ENCODE measurements around the gene PKD2.

The PKD2 gene

DNA sequence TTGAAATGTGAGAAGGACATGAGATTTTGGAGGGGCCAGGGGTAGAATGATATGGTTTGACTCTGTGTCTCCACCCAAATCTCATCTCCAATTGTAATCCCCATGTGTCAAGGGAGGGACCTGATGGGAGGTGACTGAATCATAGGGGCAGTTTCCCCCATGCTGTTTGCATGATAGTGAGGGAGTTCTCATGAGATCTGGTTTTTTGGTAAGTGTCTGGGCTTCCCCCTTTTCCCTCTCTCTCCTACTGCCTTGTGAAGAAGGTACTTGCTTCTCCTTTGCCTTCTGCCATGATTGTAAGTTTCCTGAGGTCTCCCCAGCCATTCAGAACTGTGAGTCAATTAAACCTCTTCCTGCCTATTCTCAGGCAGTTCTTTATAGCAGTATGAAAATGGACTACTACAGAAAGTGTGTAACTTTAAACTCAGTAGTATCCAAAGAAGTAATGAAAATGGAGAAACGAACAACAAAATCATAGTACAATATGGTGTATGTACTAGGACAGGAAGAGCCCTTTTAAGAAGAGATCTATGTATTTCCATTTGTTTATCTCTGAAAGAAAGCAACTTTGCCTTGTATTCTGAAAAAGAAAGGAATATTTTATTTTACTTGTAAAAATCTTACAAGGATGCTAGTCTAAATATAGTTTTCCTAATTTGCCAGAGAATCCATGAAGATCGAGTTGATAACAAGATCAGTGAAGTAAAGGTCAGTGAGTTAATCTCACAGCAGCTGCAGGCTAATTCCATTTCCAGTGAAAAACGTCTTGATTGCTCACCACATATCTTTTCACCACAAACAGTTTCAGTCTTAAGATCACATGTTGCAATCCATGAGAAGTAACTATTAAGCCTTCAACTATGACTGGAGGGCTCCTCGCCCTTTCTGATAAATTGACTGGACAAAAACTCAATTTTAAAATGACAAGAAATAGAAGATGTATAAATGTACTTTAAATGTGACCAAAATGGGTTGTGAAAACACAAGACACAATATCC lies 20.5 kb downstream of the PKD2 start:
- no peaks in the 10 kb centered on the region for H3K9me3 ChIP-seq (ENCODE audit: severe bottlenecking)
- DNase-seq = no peak
- H3K36me3 ChIP-seq = peaks cover 12% of the 10 kb centered on the region
- no peak overlapping the region for H3K4me3 ChIP-seq (ENCODE audit: low read depth, low read length)
- TF ChIP-seq, protein P1, sequence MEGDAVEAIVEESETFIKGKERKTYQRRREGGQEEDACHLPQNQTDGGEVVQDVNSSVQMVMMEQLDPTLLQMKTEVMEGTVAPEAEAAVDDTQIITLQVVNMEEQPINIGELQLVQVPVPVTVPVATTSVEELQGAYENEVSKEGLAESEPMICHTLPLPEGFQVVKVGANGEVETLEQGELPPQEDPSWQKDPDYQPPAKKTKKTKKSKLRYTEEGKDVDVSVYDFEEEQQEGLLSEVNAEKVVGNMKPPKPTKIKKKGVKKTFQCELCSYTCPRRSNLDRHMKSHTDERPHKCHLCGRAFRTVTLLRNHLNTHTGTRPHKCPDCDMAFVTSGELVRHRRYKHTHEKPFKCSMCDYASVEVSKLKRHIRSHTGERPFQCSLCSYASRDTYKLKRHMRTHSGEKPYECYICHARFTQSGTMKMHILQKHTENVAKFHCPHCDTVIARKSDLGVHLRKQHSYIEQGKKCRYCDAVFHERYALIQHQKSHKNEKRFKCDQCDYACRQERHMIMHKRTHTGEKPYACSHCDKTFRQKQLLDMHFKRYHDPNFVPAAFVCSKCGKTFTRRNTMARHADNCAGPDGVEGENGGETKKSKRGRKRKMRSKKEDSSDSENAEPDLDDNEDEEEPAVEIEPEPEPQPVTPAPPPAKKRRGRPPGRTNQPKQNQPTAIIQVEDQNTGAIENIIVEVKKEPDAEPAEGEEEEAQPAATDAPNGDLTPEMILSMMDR (IDR thresholded peaks at IDR 0.05; ENCODE audit: low read depth, low read length) = no peak
- H3K27me3 ChIP-seq (ENCODE audit: insufficient read depth, low read depth, severe bottlenecking) = no peaks in the 10 kb centered on the region
- H3K27ac ChIP-seq = no peak overlapping the region

DNA sequence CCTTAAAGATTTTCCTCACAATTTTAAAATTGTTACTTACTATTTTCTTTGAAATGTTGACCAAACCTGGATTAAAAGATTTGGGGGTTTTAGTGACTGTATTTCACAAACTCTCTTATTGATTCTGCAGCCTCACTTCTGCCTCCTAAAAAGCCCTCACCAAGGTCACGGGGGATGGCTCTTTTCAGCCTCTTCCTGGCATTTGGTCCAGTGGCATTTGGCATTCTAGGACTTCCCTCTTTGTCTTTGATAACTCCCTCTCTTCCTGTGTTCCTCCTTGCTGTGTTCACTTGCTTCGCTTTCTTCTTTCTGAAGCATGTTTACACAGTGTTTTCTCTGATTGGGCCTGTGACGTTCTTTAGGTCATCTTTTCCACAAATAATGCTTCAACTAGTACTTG lies 21.5 kb downstream of the PKD2 start:
- no peak overlapping the region for H3K27ac ChIP-seq
- H3K36me3 ChIP-seq = peaks cover 12% of the 10 kb centered on the region
- no peaks in the 10 kb centered on the region for H3K9me3 ChIP-seq (ENCODE audit: severe bottlenecking)
- H3K4me3 ChIP-seq (ENCODE audit: low read depth, low read length) = no peak overlapping the region
- H3K27me3 ChIP-seq (ENCODE audit: insufficient read depth, low read depth, severe bottlenecking) = no peaks in the 10 kb centered on the region
- TF ChIP-seq, protein P1 (IDR thresholded peaks at IDR 0.05; ENCODE audit: low read depth, low read length) = no peak
- no peak for DNase-seq

DNA sequence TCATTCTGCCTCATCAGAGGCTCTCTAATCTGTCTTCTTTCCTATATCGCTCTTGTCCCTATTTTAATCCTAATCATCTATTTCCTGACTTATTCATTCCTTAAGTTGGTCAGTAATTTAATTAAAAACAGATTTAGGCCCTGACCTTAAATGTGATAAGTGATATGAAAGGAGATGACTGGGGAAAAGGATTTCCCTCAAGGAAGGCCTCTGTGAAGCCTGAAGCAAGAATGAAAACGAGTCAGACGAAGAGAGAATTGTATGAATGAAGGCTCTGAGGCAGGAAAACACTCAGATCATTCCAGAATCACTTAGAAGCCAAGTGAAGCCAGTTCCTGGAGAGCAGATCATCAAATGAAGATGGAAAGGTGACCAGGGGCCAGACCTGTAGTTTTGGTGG lies 22.1 kb downstream of the PKD2 start:
- Histone ChIP-seq H3K4me3 (ENCODE audit: low read depth, low read length) (no peak overlapping the region), H3K27me3 (ENCODE audit: insufficient read depth, low read depth, severe bottlenecking) (no peaks in the 10 kb centered on the region), H3K9me3 (ENCODE audit: severe bottlenecking) (no peaks in the 10 kb centered on the region), H3K36me3 (peaks cover 12% of the 10 kb centered on the region), H3K27ac (no peak overlapping the region)
- no peak for DNase-seq
- TF ChIP-seq, protein P1 (IDR thresholded peaks at IDR 0.05; ENCODE audit: low read depth, low read length) = no peak

DNA sequence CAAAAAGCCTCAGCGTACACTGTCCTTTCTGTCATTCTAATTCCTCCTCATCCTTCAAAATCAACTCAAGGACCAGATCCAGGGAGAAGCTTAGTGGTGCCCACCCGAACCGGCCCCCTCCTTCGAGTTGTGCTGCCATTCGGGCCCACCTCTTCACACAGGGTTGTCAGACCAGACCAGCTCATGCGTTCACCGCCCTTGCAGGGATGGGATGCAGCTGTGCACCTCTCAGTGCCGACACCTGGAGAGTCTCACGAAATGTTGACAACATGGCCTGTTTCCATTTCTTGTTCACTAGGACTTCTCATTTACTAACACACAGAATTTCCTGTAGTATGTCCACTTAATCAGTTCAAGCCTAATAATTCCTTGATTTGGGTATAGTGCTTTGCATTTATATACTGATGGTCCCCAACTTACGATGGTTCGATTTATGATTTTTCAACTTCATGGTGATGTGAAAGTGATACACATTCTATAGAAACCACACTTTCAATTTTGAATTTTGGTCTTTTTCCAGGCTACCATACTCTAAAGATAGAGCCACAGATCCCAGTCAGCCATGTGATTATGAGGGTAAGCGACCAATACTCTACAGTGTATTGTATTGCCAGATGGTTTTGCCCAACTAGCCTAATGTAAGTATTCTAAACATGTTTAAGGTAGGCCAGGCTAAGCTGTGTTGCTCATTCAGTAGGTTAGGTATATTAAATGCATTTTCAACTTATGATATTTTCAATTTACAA lies 23.3 kb downstream of the PKD2 start:
- TF ChIP-seq, protein P1 (IDR thresholded peaks at IDR 0.05; ENCODE audit: low read depth, low read length) = no peak
- Histone ChIP-seq H3K27me3 (ENCODE audit: insufficient read depth, low read depth, severe bottlenecking) (no peaks in the 10 kb centered on the region), H3K27ac (no peak overlapping the region), H3K9me3 (ENCODE audit: severe bottlenecking) (no peaks in the 10 kb centered on the region), H3K4me3 (ENCODE audit: low read depth, low read length) (no peak overlapping the region), H3K36me3 (peaks cover 16% of the 10 kb centered on the region)
- no peak for DNase-seq

DNA sequence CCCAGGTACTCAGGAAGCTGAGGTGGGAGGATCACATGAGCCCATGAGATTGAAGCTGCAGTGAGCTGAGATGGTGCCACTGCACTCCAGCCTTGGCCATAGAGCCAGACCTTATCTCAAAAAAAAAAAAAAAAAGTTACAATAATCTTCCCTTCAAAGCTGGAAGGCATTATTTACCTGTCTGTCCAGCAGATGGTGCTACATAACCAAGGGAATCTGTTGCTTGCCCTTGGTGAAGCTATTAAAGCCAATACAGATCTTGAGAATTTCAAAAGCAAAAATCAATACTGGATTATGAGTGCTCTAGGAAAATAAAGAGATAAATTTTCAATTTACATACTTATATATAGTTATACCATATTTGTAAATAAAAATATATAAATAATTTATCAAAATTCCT lies 25.9 kb downstream of the PKD2 start:
- DNase-seq = peak; percentile 43
- Histone ChIP-seq H3K27me3 (ENCODE audit: insufficient read depth, low read depth, severe bottlenecking) (no peaks in the 10 kb centered on the region), H3K4me3 (ENCODE audit: low read depth, low read length) (no peak overlapping the region), H3K36me3 (peaks cover 14% of the 10 kb centered on the region), H3K9me3 (ENCODE audit: severe bottlenecking) (no peaks in the 10 kb centered on the region), H3K27ac (no peak overlapping the region)
- TF ChIP-seq, protein P1 (IDR thresholded peaks at IDR 0.05; ENCODE audit: low read depth, low read length) = peak; percentile 32; the same call in 1 of the 2 replicates
